Measurements from ENCODE around the gene ARMH3.

ARMH3 gene

GRCh38 chr10:101886521-101887312 lies 169.3 kb downstream of the ARMH3 start:
- no peak overlapping the region for H3K4me3 ChIP-seq (ENCODE audit: low read length)
- TF ChIP-seq EZH2phosphoT487 (IDR thresholded peaks at IDR 0.05; ENCODE audit: borderline replicate concordance, low read length) (no peak), CTCF (IDR thresholded peaks at IDR 0.05; ENCODE audit: low read depth, low read length, poor library complexity, severe bottlenecking) (no peak)
- H3K27ac ChIP-seq (ENCODE audit: low read depth, low read length) = no peak overlapping the region
- no peaks in the 10 kb centered on the region for H3K9me3 ChIP-seq (ENCODE audit: control insufficient read depth, insufficient read depth, low read length)
- no peaks in the 10 kb centered on the region for H3K9me2 ChIP-seq (replicated peaks; ENCODE audit: control insufficient read depth, low read length)
- H3K79me2 ChIP-seq (ENCODE audit: control insufficient read depth, low read length) = no peaks in the 10 kb centered on the region
- H3F3A ChIP-seq (ENCODE audit: control insufficient read depth, insufficient read depth) = no peaks in the 10 kb centered on the region
- peaks cover 3% of the 10 kb centered on the region; the same call in 1 of the 2 replicates for H3K4me1 ChIP-seq (ENCODE audit: control insufficient read depth, low read length)
- no peaks in the 10 kb centered on the region for H4K20me1 ChIP-seq (ENCODE audit: control insufficient read depth, insufficient read depth, low read depth, low read length)
- no peaks in the 10 kb centered on the region for H3K27me3 ChIP-seq (ENCODE audit: control insufficient read depth, low read length)
- peaks cover 3% of the 10 kb centered on the region; the same call in 1 of the 2 replicates for H3K36me3 ChIP-seq (ENCODE audit: control insufficient read depth, low read length)
- H3K4me2 ChIP-seq (ENCODE audit: low read length) = no peak overlapping the region

- Histone ChIP-seq H3K9me3 (ENCODE audit: control insufficient read depth, insufficient read depth, low read length) (no peaks in the 10 kb centered on the region), H3K79me2 (ENCODE audit: control insufficient read depth, low read length) (no peaks in the 10 kb centered on the region), H4K20me1 (ENCODE audit: control insufficient read depth, insufficient read depth, low read depth, low read length) (no peaks in the 10 kb centered on the region), H3K4me3 (ENCODE audit: low read length) (no peak overlapping the region), H3K4me1 (ENCODE audit: control insufficient read depth, low read length) (peaks cover 6% of the 10 kb centered on the region), H3K27me3 (ENCODE audit: control insufficient read depth, low read length) (no peaks in the 10 kb centered on the region), H3F3A (ENCODE audit: control insufficient read depth, insufficient read depth) (no peaks in the 10 kb centered on the region), H3K36me3 (ENCODE audit: control insufficient read depth, low read length) (no peaks in the 10 kb centered on the region), H3K4me2 (ENCODE audit: low read length) (no peak overlapping the region), H3K9me2 (replicated peaks; ENCODE audit: control insufficient read depth, low read length) (no peaks in the 10 kb centered on the region), H3K27ac (ENCODE audit: low read depth, low read length) (no peak overlapping the region)
- TF ChIP-seq EZH2phosphoT487 (IDR thresholded peaks at IDR 0.05; ENCODE audit: borderline replicate concordance, low read length) (no peak), CTCF (IDR thresholded peaks at IDR 0.05; ENCODE audit: low read depth, low read length, poor library complexity, severe bottlenecking) (no peak)
These were observed 174.8 kb downstream of the ARMH3 start for GRCh38 chr10:101881036-101881774.

GRCh38 chr10:101880232-101880573 lies 175.8 kb downstream of the ARMH3 start:
- no peak for TF ChIP-seq CTCF (IDR thresholded peaks at IDR 0.05; ENCODE audit: low read depth, low read length, poor library complexity, severe bottlenecking)
- TF ChIP-seq EZH2phosphoT487 (IDR thresholded peaks at IDR 0.05; ENCODE audit: borderline replicate concordance, low read length) = no peak
- no peak overlapping the region for H3K27ac ChIP-seq (ENCODE audit: low read depth, low read length)
- peaks cover 11% of the 10 kb centered on the region for H3K4me1 ChIP-seq (ENCODE audit: control insufficient read depth, low read length)
- H3K4me3 ChIP-seq (ENCODE audit: low read length) = no peak overlapping the region
- H3K36me3 ChIP-seq (ENCODE audit: control insufficient read depth, low read length) = no peaks in the 10 kb centered on the region
- no peaks in the 10 kb centered on the region for H4K20me1 ChIP-seq (ENCODE audit: control insufficient read depth, insufficient read depth, low read depth, low read length)
- no peaks in the 10 kb centered on the region for H3K9me3 ChIP-seq (ENCODE audit: control insufficient read depth, insufficient read depth, low read length)
- H3K4me2 ChIP-seq (ENCODE audit: low read length) = no peak overlapping the region
- H3F3A ChIP-seq (ENCODE audit: control insufficient read depth, insufficient read depth) = no peaks in the 10 kb centered on the region
- no peaks in the 10 kb centered on the region for H3K9me2 ChIP-seq (replicated peaks; ENCODE audit: control insufficient read depth, low read length)
- H3K27me3 ChIP-seq (ENCODE audit: control insufficient read depth, low read length) = no peaks in the 10 kb centered on the region
- H3K79me2 ChIP-seq (ENCODE audit: control insufficient read depth, low read length) = no peaks in the 10 kb centered on the region

Data from DOHH2 (cell line).